Hematopoietic multipotent progenitor cell treated with erythropoietin and hydrocortisone succinate and interleukin-3 and kit ligand, for 15 days (in vitro differentiated cells): ENCODE results near the gene SMO.
A peak's percentile ranks its signal among the peaks of the same experiment; 100 is the strongest.

Experiments
- DNase-seq: peaks from one replicate; pipeline ENCODE4 v3.0.0-alpha.2; 2015; ENCODE audit warnings: low spot score

The SMO gene

GRCh38 chr7:129188372-129188891, at the start of gene SMO:
Gene SMO, plus strand, starts transcription at chr7:129188633. Its CDS starts 519 bp downstream, at chr7:129189152.
- DNase-seq = no peak

DNA sequence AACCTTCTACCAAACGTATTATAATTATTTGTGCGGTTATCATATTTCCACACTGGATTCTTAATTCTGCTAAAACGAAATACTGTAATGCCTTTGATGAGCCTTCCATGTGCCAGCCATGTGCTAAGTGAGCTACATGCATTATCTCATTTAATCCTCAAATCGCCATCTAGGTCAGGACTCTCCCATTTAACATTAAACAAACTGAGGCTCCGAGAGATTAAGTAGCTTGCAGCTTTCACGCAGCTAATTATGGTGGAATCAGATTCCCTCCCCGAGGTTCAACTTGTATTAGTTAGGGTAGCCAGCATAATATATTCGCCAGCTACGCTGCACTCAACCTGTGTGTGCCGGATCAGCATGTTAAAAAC, 44.7 kb upstream of the SMO start:
- DNase-seq = no peak

DNA sequence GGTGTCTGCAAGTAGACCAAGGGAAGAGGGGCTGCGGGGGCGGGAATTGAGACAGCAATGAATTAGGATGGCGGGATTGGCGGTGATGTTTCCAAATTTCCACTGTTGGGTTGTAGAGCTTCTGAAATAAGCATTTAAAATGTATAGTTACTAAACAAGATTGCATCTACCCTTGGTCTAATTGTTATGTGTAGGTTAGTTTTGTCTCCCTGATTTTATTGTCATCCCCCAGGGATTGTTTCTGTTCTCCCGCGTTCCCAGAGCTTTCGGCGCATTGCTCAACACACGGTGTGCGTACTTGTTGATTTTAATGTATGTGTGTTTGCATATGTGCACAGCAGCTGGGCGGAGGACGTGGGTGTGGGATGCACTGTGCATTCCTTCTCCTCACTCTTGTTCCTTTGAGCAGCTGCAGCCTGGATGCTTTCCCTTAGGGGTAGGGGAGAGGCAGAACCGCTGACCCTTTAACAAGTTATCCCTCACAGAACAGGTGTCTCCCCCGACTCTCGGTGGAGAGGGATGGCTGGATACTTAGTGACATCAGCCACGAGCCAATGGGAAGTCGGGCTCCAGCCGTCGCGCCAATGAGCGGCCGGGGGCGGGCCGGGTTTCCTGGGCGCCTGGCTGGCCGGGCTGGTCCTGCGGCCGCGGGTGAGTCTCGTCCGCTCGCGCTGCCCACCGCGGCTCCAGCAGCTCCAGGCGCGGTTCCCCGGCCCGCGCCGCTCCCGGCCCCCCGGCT, 44.2 kb upstream of the SMO start, which contains the start of gene TSPAN33:
Gene TSPAN33, plus strand, starts transcription at position 613 of the 739 bp plus-strand sequence. CDS start 274 bp downstream, outside the sequence.
- no peak for DNase-seq

DNA sequence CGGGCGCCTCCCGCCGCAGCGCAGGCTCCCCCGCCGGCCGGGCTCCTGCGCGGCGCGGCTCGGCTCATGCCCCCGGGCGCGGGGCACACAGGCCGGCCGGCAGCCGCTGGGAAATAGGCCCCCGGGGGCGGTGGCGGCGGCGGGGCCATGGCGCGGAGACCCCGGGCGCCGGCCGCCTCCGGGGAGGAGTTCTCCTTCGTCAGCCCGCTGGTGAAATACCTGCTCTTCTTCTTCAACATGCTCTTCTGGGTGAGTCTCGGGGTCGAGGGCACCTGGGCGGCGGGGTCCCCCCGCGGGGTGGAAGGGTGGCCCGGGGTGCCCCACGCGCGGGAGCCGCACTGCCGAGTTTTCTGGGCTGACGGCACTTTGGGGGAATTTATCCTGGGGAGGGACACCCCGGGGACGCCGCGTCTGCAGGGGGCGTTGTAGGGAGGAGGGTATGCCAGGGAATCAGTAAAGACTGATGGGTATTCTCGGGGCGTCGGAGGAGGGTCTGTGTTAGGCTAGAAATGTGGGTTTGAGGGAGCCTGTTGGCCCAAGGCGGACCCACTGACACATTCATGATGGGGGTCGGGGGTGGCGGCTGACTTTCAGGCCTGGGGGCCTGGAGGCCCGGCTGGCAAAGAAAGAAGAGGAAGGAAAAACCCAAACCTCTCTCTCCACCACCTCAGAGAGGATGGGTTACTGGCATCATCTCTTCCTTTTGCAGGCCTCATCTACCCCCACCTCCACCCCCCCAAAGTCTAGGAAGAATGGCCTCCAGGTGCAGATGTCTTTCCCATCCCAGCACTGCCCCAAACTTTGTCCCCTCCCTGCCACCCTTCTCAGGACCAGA, 43.4 kb upstream of the SMO start:
- no peak for DNase-seq

- DNase-seq = no peak
Measured at GRCh38 chr7:129146237-129146979, 42.0 kb upstream of the SMO start.

- no peak for DNase-seq
Measured at GRCh38 chr7:129147731-129148130, 40.7 kb upstream of the SMO start.

DNA sequence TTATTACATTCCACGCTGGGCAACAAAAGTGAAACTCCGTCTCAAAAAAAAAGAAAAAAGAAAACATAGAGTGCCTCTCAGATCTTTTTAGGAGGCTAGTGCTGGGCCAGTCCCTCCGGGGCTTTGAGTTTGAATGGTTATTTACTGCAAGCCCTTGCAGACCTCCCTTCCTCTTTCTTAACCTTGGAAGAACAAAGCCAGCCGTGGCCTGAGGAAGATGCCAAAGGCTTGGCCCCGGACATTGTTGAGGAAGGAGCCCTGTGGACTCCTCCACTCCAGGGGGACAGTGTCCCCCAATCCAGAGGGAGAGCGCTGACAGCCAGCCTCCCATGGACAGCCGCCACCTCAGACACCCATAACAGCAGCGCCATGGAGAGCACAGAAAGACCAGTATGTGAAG, 38.9 kb upstream of the SMO start:
- no peak for DNase-seq

GRCh38 chr7:129150199-129150996, 38.0 kb upstream of the SMO start:
- DNase-seq = peak; percentile 13

GRCh38 chr7:129157651-129158050, 30.8 kb upstream of the SMO start:
- no peak for DNase-seq

DNA sequence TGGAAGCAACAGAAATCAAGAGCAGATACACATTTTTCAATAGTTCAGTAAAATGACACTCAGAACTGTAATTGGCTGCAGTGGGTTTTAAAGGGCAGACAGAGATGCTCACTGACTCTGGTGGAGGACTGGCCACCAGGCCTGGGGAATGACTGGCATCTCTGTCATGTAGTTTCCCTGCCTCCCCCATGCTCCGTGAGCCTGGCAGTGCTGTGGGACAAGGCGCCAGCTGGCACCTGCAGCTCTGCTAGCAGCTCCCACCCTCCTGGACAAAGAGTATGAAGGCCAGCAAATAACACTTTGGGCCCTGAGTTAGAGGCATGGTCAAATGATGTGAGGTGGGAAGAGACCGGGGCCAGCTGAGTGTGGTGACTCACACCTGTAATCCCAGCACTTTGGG, 28.9 kb upstream of the SMO start:
- no peak for DNase-seq

DNA sequence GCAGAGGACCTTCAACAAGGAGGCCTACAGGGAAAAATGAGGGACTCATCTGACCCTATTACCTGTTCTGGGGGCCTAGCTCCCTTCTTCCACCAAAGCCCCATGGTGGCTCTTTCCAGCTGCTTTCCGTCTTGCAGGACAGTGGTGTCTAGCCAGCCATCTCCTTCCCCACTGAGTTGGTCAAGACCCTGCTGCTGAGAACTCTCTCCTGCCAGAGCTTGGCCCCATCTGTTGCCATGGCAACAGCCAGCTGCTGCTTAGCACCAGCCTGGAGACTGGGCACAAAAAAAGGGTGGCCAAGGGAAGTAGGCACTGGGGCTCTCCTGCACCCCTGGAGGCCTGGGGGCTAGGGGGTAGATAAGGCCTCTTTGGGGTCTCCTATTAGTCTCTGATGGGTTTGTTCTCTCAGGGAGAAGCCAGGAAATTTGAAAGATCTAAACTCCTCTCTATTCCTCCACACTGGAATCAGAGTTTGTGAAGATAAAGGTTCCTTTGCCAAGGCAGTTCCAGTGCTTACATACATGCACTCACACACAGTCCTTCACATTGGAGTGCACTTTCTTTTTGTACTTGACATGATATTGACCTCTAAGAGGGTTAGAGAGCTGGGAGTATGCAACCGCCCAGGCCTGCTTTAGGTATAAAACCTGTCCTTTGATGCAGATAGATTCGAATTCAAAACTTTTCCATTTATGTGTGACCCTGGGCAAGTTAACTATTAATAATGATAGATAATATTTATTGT, 28.1 kb upstream of the SMO start:
- DNase-seq = no peak

DNA sequence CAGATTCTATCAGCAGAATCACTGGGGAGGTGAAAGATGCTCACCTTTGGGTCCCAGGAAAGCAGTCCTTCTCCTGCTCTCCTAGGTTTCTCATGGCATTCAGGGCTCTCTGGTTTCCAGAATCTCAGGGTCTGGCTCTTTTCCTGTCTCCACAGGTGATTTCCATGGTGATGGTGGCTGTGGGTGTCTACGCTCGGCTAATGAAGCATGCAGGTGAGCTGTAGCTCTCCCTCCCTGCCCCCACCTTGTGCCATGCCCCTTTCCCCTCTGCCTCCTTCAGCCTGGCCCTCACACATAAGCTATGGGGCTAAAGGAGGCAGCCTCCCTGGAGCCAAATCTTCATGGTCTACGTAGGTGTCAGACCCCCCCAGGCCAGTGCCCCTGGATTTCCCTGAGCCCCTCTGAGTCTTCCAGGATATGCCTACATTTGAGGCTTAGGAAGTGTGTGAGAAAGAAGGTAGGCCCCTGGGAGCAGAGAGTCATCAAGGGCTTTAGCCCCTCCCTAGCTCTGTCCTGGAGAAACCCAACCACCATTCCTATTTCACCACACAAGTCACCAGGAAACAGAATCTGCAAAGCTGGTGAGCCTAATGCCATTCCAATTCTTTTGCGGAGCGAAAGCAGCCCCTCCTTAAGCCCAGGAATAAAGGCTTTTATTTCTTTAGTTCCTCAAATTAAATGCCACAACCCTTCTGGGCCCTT, 26.8 kb upstream of the SMO start:
- no peak for DNase-seq

- no peak for DNase-seq
Measured at GRCh38 chr7:129162732-129163131, 25.7 kb upstream of the SMO start.

DNA sequence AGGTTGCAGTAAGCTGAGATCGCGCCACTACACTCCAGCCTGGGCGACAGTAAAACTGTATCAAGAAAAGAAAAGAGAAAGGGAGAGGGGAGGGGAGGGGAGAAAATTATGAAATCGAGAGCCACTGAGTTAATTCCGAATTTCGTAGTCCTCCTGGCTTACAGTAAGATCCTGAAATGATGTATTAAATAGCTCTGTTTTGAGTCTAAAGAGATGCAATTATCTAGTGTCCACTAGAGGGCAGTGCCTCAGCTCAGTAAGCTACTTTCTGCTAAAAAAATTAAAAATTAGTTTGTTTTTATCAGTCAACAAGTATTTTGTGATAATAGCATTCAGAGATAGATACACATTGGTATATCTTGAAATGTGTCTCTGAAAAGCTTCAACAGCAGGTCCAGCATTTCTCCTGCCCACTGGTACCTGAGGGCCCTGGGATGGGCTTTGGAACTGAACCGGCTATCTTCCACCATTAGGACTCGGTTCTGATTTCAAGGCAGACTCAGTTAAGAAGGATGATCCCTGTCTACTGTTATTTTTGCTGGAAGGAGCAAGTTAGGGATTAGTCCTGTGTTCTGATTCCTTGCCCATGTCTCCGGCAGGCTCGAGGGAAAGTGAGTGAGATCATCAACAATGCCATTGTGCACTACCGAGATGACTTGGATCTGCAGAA, 24.4 kb upstream of the SMO start:
- DNase-seq = peak; percentile 52

DNA sequence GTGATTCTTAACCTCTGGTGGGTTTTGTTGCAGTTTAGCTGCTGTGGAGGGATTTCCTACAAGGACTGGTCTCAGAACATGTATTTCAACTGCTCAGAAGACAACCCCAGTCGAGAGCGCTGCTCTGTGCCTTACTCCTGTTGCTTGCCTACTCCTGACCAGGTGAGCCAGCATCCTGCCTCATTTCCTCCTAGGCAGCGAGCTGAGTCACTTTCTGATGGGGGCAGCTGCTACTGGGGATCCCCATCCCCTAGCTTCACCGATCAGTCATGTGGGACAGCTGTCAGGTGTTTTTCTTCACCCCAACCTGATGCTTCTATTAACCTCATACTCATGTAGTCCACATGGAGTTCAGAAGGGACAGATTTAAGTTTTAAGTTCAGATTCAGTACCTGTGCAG, 21.7 kb upstream of the SMO start:
- DNase-seq = no peak

GRCh38 chr7:129167817-129168216, 20.6 kb upstream of the SMO start:
- DNase-seq = no peak

DNA sequence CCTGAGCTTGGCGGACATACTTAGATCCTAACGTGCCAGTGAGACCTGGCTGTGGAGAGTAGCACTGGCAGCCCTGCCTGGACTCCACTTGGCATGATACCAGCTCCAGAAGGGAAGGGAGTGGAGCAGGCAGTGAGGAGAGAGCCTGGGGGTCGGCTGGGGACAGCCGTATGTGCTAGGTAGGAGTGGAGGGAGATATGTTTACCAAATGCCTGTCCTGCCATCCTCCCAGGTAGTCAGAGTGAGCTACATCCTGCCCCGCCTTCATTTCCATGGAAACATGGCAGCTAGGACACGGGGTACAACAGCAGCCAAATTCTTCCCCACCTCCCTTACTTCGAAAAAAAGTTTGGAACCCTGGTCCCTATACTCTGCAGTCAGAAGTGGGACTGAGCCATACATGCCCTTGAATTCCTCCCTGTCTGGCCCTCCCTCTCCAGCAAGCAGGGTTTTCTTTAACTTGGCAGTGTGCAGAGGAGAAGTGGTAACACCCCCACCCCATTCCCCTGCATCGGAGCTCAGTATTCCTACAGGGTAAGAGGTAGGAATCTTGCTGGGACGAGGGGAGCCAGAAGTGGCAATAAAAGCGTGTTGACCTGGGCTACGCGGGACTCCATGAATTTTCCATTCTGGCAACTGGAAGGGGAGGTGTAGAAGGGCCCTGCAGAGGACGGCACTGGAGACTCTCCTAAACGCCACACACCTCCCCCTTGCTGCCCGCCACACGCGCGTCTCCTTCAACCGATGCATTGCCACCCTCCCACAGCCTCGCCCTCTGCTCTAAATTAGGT, 20.0 kb upstream of the SMO start:
- DNase-seq = no peak

GRCh38 chr7:129169171-129169671, 19.2 kb upstream of the SMO start:
- no peak for DNase-seq
